Peyer's patch (tissue), 4 donors: ENCODE results near the gene FSTL5. TPM values are rescaled to one million over a fixed set of nuclear protein-coding genes. Genes with fewer than 3 reads are reported as not detected.

Experiments used
- DNase-seq, 3 donors: peaks; one replicate each; pipeline ENCODE4 v3.0.0-alpha.2; 2017 to 2019
- H3K27ac ChIP-seq, 4 donors: fragments of 200-600 bp; sonication (generic); one replicate each; pipeline ENCODE4 v1.5.1; 2016 to 2019
- H3K27me3 ChIP-seq, 2 donors: fragments of 200-600 bp; sonication (generic); one replicate each; pipeline ENCODE4 v1.5.1; 2019
- H3K36me3 ChIP-seq, 3 donors: fragments of 200-600 bp; sonication (generic); one replicate each; pipeline ENCODE4 v1.5.1; 2016 to 2019
- H3K4me1 ChIP-seq, 4 donors: fragments of 200-600 bp; sonication (generic); one replicate each; pipeline ENCODE4 v1.5.1; 2016 to 2019
- H3K4me3 ChIP-seq, 4 donors: fragments of 200-600 bp; sonication (generic); 1 replicate in 3 of 4; 2 replicates in 1 of 4; pipeline ENCODE4 v1.5.1; 2016 to 2019; ENCODE audit warnings: mild to moderate bottlenecking in 1 of 4
- H3K9me3 ChIP-seq, 4 donors: fragments of 200-600 bp; sonication (generic); one replicate each; pipeline ENCODE4 v1.5.1; 2016 to 2019; ENCODE audit warnings: mild to moderate bottlenecking in 1 of 4
- POLR2A ChIP-seq, 2 donors: fragments of 450-650 bp; IDR thresholded peaks; one replicate each; pipeline ENCODE4 v1.5.1; 2017; ENCODE audit warnings: antibody characterized with exemption in 2 of 2, mild to moderate bottlenecking in 2 of 2, moderate library complexity in 2 of 2
- total RNA-seq, 4 donors: library from RNA; depleted of rRNA; stranded (reverse); fragments of >200 nt; gene quantifications; one replicate each; pipeline ENCODE4 v1.1.0, GENCODE V29; 2016
- TF ChIP-seq, protein P1 (sequence below), 6 experiments: fragments of 450-650 bp in 4 of 6; fragments of 200-600 bp in 2 of 6; sonication (generic) in 1 of 6; IDR thresholded peaks; one replicate each; pipeline ENCODE4 v1.5.1; 2017 to 2019; ENCODE audit warnings: antibody characterized with exemption in 6 of 6, mild to moderate bottlenecking in 3 of 6, moderate library complexity in 1 of 6

Gene FSTL5
- total RNA-seq, 4 donors from 2014 or later: 1.7 TPM; not detected in 3

DNA sequence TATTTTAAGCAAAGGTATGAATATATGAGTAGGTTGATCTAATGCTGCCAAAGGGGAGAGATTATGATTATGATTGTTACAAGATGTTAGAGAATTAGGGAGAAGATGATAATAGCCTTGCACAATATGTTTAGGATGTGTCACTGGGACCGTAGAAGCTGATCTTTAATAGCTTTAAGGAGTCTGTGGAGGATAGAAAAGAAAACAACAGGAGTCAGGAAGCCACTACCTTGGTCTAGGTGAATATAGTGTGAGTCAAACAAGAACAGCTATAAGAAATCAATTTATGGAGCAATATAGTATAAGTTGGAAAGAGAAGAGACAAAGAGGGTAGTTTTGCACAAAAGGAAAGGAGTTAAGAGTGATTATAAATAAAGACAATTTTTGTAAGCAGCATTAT, 232.7 kb downstream of the FSTL5 start:
- Histone ChIP-seq H3K4me1 (no peaks in the 10 kb centered on the region), H3K9me3 (no peaks in the 10 kb centered on the region), H3K36me3 (no peaks in the 10 kb centered on the region), H3K27me3 (no peaks in the 10 kb centered on the region), H3K4me3 (no peak overlapping the region), H3K27ac (no peak overlapping the region)
- DNase-seq: no peak
- TF ChIP-seq, protein P1, sequence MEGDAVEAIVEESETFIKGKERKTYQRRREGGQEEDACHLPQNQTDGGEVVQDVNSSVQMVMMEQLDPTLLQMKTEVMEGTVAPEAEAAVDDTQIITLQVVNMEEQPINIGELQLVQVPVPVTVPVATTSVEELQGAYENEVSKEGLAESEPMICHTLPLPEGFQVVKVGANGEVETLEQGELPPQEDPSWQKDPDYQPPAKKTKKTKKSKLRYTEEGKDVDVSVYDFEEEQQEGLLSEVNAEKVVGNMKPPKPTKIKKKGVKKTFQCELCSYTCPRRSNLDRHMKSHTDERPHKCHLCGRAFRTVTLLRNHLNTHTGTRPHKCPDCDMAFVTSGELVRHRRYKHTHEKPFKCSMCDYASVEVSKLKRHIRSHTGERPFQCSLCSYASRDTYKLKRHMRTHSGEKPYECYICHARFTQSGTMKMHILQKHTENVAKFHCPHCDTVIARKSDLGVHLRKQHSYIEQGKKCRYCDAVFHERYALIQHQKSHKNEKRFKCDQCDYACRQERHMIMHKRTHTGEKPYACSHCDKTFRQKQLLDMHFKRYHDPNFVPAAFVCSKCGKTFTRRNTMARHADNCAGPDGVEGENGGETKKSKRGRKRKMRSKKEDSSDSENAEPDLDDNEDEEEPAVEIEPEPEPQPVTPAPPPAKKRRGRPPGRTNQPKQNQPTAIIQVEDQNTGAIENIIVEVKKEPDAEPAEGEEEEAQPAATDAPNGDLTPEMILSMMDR (IDR thresholded peaks at IDR 0.05): no peak
- TF ChIP-seq POLR2A (IDR thresholded peaks at IDR 0.05): no peak

DNA sequence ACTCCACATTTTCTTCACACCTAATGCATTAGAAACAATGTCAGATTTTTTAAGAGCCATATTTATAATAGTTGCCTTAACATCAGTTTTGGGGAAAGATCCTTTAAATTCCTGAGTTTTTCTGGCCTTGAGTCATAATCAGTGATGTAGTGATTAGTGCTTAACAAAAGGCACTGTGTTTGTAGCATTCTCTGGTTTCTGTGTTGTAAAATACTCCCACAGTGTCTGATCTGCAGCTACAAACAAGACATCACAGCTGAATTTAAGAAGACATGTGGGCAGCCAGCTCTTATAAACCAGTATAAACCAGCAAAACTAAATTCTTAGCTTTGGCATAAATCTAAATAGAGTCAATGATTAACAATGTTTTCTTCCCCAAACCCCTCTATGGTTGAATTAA, 233.8 kb downstream of the FSTL5 start:
- Histone ChIP-seq H3K4me1 (no peaks in the 10 kb centered on the region), H3K27ac (no peak overlapping the region), H3K27me3 (no peaks in the 10 kb centered on the region), H3K9me3 (no peaks in the 10 kb centered on the region), H3K4me3 (no peak overlapping the region), H3K36me3 (no peaks in the 10 kb centered on the region)
- DNase-seq: no peak
- TF ChIP-seq, protein P1 (IDR thresholded peaks at IDR 0.05): no peak
- TF ChIP-seq POLR2A (IDR thresholded peaks at IDR 0.05): no peak

DNA sequence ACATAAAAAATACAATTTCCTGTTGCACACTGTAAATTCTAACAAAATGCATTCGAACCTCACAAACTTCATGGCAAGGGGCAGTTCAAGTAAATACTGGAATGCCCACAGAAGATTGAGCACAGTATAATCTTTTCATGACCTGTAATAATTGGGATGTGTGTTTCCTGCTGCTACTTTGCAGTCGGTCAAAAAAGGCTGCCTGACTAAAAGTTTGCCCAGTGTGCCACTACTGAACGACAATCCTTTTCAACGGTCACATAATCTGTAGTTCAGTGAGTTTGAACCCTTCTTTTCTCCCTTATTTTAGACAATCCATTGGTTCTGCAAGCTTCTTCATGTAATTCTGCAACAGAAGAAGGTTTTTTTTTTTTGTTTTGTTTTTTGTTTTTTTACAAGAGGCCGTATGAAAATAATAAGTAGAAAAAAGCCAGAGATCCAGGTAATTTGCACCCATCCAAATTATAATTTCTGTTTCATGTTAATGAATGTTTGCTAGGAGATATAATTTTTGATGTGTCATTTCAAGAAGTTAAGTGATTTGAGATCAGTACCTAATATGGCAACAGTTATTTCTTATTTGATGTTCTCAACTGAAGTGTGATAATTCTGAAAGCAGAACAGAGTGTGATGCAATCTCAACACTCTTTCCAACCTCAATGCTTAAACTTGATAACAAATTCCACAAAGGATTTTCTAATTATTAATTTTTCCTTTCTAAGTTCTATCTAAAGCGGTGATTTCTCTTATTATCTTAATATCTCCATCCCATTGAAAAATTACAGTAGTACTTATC, 237.6 kb downstream of the FSTL5 start:
- DNase-seq: no peak
- no peaks in the 10 kb centered on the region for H3K27me3 ChIP-seq
- H3K27ac ChIP-seq: no peak overlapping the region
- H3K9me3 ChIP-seq: no peaks in the 10 kb centered on the region
- H3K36me3 ChIP-seq: no peaks in the 10 kb centered on the region
- H3K4me1 ChIP-seq: no peaks in the 10 kb centered on the region
- no peak overlapping the region for H3K4me3 ChIP-seq
- TF ChIP-seq POLR2A (IDR thresholded peaks at IDR 0.05): no peak
- TF ChIP-seq, protein P1 (IDR thresholded peaks at IDR 0.05): no peak

DNA sequence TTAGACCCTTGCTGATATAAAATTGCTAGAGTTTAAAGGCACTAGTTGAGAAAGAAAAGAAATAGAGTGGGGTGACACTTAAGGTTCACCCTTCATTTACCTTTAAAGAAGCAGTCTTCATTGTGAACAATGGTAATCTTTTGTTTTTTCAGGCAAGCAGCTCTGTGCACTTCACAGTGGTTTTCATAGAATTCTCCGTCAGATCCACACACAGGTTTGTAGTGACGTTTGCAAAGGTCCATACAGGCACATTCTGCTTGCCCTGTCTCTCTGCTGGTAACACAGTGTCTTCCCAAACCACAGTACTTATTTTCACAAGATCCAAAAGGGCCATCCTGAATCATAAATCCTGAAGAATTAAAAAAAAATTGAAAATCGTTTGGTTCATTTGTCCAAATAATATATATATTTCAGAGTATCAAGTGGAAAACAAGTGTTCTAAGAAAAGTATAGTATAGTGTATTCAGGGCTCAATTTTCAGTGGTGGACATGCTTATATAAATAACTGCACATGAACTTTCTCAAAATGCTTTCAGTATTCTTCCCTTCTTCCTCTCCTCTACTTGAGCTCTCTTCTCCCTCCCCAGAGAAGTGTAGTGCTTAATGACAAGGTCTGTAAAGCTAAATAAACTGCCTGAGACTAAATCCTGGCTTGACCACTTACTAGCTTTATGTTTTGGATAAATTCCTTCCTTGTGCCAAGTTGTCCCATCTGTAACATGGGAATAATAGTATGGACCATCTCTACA, 243.3 kb downstream of the FSTL5 start:
- Histone ChIP-seq H3K4me1 (no peaks in the 10 kb centered on the region), H3K4me3 (no peak overlapping the region), H3K36me3 (no peaks in the 10 kb centered on the region), H3K9me3 (no peaks in the 10 kb centered on the region), H3K27me3 (no peaks in the 10 kb centered on the region), H3K27ac (no peak overlapping the region)
- no peak for TF ChIP-seq POLR2A (IDR thresholded peaks at IDR 0.05)
- TF ChIP-seq, protein P1 (IDR thresholded peaks at IDR 0.05): no peak
- no peak for DNase-seq

DNA sequence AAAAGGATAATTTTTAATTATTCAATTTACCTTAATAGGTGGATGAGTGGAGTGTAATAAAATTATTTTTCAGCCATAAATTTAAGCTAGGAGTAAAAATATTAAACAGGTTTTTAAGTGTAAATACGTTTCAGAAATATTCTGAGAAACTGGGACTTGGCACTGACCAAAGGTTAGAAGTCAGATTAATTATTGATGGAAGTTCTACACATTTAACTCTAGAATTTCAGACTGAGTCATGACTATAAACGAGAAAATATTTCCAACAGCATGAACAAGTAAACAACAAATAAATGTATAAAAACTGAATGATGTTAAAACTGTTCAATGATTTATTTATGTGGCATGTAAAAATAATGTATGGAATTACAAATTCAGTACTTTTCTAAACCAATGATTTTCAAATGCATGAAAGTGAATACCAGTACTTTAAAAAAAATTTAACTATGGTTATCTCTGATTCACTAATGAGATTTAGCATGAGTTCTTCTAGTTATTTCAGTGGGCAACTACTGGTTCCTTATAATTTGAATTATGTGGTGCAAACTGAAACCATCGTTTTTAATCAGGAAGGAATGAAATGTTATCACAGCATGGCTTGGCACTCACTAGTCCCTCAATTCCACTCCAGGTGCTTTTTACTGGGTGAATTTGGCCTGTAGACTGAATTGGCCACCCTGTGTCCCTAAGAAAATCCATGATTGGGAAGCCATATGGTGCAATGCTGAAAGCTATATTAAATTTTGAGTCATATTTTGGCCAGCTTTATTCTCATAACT, 244.2 kb downstream of the FSTL5 start:
- DNase-seq: no peak

More for the DNA sequence above, 244.2 kb downstream of the FSTL5 start:
- Histone ChIP-seq H3K27me3 (no peaks in the 10 kb centered on the region), H3K9me3 (no peaks in the 10 kb centered on the region), H3K4me1 (no peaks in the 10 kb centered on the region), H3K4me3 (no peak overlapping the region), H3K27ac (no peak overlapping the region), H3K36me3 (no peaks in the 10 kb centered on the region)
- TF ChIP-seq, protein P1 (IDR thresholded peaks at IDR 0.05): no peak
- TF ChIP-seq POLR2A (IDR thresholded peaks at IDR 0.05): no peak
